Endothelial cell (in vitro differentiated cells): Measurements from ENCODE around the gene SF3B5. TPM values are rescaled to one million over a fixed set of nuclear protein-coding genes. Genes with fewer than 3 reads are reported as not detected.
A peak's percentile ranks its signal among the peaks of the same experiment; 100 is the strongest.
"Not testable (repeated sequence)": the region's sequence is repeated elsewhere in the genome, so short reads cannot be mapped to it uniquely, and the experiment has no call there.

ENCODE experiments used
- DNase-seq: peaks from one replicate; pipeline ENCODE4 v3.0.0; 2021; ENCODE audit warnings: low spot score
- H3K27ac Mint-ChIP-seq: one replicate; pipeline ENCODE4 v1.8.0; 2021; ENCODE audit warnings: mixed read lengths, inconsistent platforms; ENCODE audit not compliant: unreplicated experiment
- H3K27me3 Mint-ChIP-seq: one replicate; pipeline ENCODE4 v1.8.0; 2021; ENCODE audit warnings: mild to moderate bottlenecking, moderate library complexity, mixed read lengths, inconsistent platforms; ENCODE audit not compliant: unreplicated experiment
- H3K36me3 Mint-ChIP-seq: one replicate; pipeline ENCODE4 v1.8.0; 2021; ENCODE audit warnings: mild to moderate bottlenecking, low read depth, mixed read lengths, inconsistent platforms; ENCODE audit not compliant: unreplicated experiment
- H3K4me1 Mint-ChIP-seq: one replicate; pipeline ENCODE4 v1.8.0; 2021; ENCODE audit warnings: mild to moderate bottlenecking, mixed read lengths, inconsistent platforms; ENCODE audit not compliant: unreplicated experiment
- H3K4me3 Mint-ChIP-seq: one replicate; pipeline ENCODE4 v1.8.0; 2021; ENCODE audit warnings: mild to moderate bottlenecking, mixed read lengths, inconsistent platforms; ENCODE audit not compliant: unreplicated experiment
- H3K9me3 Mint-ChIP-seq: one replicate; pipeline ENCODE4 v1.8.0; 2021; ENCODE audit warnings: mixed read lengths, inconsistent platforms; ENCODE audit not compliant: unreplicated experiment
- total RNA-seq: library from RNA; stranded (reverse); fragmentation: NEBNext Ultra II Directional; extraction: Animal tissue kit (Norgen Biotek cat#: 25700); gene quantifications from one replicate; pipeline ENCODE4 v1.2.1, GENCODE V29; 2021; ENCODE audit not compliant: unreplicated experiment
- TF ChIP-seq, protein P1 (sequence below): fragments of 200-600 bp; sonication (generic); IDR thresholded peaks from one replicate; pipeline ENCODE4 v1.5.0; 2021; ENCODE audit warnings: antibody characterized with exemption; ENCODE audit not compliant: unreplicated experiment

SF3B5 gene
- total RNA-seq, 1 donor from 2014 or later: 113 TPM

- Mint-ChIP-seq H3K36me3 (peaks cover 8% of the 10 kb centered on the region), H3K27me3 (peaks cover 9% of the 10 kb centered on the region), H3K4me3 (peak overlapping the region; percentile 51), H3K4me1 (peaks cover 14% of the 10 kb centered on the region), H3K9me3 (no peaks in the 10 kb centered on the region), H3K27ac (no peak overlapping the region)
- TF ChIP-seq, protein P1, sequence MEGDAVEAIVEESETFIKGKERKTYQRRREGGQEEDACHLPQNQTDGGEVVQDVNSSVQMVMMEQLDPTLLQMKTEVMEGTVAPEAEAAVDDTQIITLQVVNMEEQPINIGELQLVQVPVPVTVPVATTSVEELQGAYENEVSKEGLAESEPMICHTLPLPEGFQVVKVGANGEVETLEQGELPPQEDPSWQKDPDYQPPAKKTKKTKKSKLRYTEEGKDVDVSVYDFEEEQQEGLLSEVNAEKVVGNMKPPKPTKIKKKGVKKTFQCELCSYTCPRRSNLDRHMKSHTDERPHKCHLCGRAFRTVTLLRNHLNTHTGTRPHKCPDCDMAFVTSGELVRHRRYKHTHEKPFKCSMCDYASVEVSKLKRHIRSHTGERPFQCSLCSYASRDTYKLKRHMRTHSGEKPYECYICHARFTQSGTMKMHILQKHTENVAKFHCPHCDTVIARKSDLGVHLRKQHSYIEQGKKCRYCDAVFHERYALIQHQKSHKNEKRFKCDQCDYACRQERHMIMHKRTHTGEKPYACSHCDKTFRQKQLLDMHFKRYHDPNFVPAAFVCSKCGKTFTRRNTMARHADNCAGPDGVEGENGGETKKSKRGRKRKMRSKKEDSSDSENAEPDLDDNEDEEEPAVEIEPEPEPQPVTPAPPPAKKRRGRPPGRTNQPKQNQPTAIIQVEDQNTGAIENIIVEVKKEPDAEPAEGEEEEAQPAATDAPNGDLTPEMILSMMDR: no peak
- DNase-seq: no peak
Measured at GRCh38 chr6:144093236-144093635, 2.1 kb downstream of the SF3B5 start.

DNA sequence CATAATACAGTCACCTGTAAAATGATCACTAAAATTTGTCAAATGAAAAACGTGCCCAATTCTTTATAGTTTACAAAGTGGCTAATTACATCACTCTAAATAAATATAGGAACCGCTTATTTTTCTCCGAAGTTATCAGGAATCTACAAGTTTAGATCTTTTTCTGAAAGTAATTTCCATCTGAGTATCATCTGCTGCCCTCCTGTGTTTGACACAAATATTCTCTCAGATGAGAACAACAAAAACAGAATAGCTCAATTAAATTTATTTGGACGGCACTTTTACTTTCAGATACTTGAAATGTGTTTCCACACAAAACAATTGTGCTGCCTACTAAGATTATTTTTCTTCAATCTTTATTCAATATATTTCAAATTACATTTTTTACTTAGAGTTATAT, 5.0 kb downstream of the SF3B5 start:
- TF ChIP-seq, protein P1: no peak
- Mint-ChIP-seq H3K9me3 (no peaks in the 10 kb centered on the region), H3K27me3 (peaks cover 9% of the 10 kb centered on the region), H3K4me1 (peaks cover 22% of the 10 kb centered on the region), H3K36me3 (peaks cover 6% of the 10 kb centered on the region), H3K4me3 (no peak overlapping the region), H3K27ac (no peak overlapping the region)
- no peak for DNase-seq

GRCh38 chr6:144087789-144088426, 7.5 kb downstream of the SF3B5 start:
- no peaks in the 10 kb centered on the region for H3K36me3 Mint-ChIP-seq
- H3K9me3 Mint-ChIP-seq: no peaks in the 10 kb centered on the region
- no peak for DNase-seq
- no peak overlapping the region for H3K27ac Mint-ChIP-seq
- peaks cover 3% of the 10 kb centered on the region for H3K27me3 Mint-ChIP-seq
- H3K4me3 Mint-ChIP-seq: no peak overlapping the region
- TF ChIP-seq, protein P1: no peak
- peaks cover 8% of the 10 kb centered on the region for H3K4me1 Mint-ChIP-seq

- no peak overlapping the region for H3K4me3 Mint-ChIP-seq
- no peaks in the 10 kb centered on the region for H3K9me3 Mint-ChIP-seq
- no peak overlapping the region for H3K27ac Mint-ChIP-seq
- H3K4me1 Mint-ChIP-seq: peaks cover 8% of the 10 kb centered on the region
- no peaks in the 10 kb centered on the region for H3K36me3 Mint-ChIP-seq
- no peak for DNase-seq
- H3K27me3 Mint-ChIP-seq: peaks cover 3% of the 10 kb centered on the region
- TF ChIP-seq, protein P1: no peak
Measured at GRCh38 chr6:144086959-144087358, 8.4 kb downstream of the SF3B5 start.

DNA sequence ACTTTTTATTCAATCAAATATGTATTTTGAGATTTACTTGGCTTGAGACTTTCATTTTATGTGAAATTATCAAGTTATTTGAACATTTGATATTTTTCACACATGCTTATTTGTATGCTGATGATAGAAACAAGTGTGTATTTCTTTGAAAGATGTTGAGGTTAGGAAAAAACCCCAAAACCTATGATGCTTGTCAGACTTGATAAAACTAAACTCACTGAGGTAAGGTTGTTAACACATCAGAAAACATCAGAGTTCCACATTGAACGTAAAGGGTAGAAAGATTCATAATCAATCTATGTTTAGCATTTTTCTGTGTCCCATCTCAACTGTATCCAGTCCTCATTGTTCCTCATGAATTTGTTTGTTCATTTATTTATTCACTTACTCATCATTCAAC, 12.2 kb downstream of the SF3B5 start:
- Mint-ChIP-seq H3K27me3 (no peaks in the 10 kb centered on the region), H3K9me3 (no peaks in the 10 kb centered on the region), H3K4me1 (peaks cover 7% of the 10 kb centered on the region), H3K27ac (no peak overlapping the region), H3K4me3 (no peak overlapping the region), H3K36me3 (no peaks in the 10 kb centered on the region)
- TF ChIP-seq, protein P1: no peak
- no peak for DNase-seq

DNA sequence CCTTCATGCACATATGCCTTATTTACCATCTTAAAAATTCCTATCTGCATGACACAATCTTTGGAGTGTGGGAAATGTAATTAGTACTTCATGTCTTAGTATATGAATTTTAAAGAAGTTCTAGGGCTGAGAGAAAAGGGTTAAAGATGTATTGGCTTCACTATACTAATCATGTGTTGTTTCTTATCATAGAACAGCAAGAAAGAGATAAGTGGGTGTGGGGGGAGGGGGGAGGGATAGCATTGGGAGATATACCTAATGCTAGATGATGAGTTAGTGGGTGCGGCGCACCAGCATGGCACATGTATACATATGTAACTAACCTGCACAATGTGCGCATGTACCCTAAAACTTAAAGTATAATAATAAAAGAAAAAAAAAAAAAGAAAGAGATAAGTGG, 13.0 kb downstream of the SF3B5 start:
- not testable (repeated sequence) for H3K27me3 Mint-ChIP-seq, H3K36me3 Mint-ChIP-seq, DNase-seq, H3K4me1 Mint-ChIP-seq, H3K9me3 Mint-ChIP-seq, H3K27ac Mint-ChIP-seq, H3K4me3 Mint-ChIP-seq
